ENCODE results near the gene HTR3D. TPM values are rescaled to one million over a fixed set of nuclear protein-coding genes. Genes with fewer than 3 reads are reported as not detected.

Gene HTR3D
- total RNA-seq, 1 experiment from 2014 or later: not detected

DNA sequence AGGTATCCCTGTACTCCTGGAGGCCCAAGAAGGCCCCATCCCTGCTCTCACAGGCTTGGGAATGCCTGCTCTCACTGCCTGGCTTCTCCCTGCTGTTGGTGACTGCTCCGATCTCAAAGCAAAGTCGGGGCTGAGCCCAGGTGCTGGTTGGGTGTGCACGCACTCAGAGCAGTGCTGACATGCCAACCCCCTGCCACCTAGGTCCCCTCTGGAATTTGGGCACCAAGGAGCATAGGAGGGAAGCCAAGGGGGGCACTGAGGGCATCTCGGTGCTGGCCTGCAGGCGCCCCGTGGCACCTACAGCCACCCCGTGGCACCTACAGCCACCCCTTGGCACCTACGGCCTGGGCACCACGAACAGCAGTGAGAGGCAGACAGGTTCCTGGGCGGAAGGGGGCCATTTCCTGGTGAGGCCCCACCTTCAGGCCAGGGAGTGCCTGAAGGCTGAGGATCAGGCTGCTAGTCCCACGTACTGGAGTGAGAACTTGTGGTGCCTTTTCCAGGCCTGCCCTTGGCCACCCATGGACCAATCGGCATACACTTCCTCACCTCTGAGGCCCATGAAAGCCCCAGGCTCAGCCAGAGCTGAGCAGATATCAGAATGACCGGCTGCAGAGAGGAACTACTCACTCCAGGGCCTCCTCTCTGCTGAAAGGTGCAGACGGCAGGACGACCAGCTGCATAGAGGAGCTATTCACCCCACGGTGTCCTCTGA lies 49.7 kb downstream of the HTR3D start:
- Mint-ChIP-seq H3K4me3 (no peak overlapping the region), H3K4me1 (peaks cover 5% of the 10 kb centered on the region), H3K27me3 (ENCODE audit: low read depth) (no peaks in the 10 kb centered on the region), H3K27ac (no peak overlapping the region), H3K36me3 (peaks cover 3% of the 10 kb centered on the region; the same call in 1 of the 2 replicates), H3K9me3 (peaks cover 12% of the 10 kb centered on the region)
- POLR2A ChIA-PET: interaction anchor here (0.6 kb wide), 1 partner anchor 203 kb away, joined by 3 read pairs; no protein-coding TSS in a partner anchor
- no peak for DNase-seq (ENCODE audit: low spot score)
- TF ChIP-seq GRHL2 (CRISPR knock-in tag; IDR thresholded peaks at IDR 0.05; ENCODE audit: insufficient replicate concordance, severe bottlenecking) (no peak), SMAD4 (CRISPR knock-in tag; IDR thresholded peaks at IDR 0.05) (no peak), TP53 (CRISPR knock-in tag; IDR thresholded peaks at IDR 0.05) (no peak), ATF1 (CRISPR knock-in tag; IDR thresholded peaks at IDR 0.05) (no peak), NFATC4 (CRISPR knock-in tag; IDR thresholded peaks at IDR 0.05) (no peak), CBFB (CRISPR knock-in tag; IDR thresholded peaks at IDR 0.05; ENCODE audit: low read depth) (no peak), ZNF219 (CRISPR knock-in tag; IDR thresholded peaks at IDR 0.05; ENCODE audit: borderline replicate concordance) (no peak), NR3C1 (CRISPR knock-in tag; conservative IDR thresholded peaks at IDR 0.05; ENCODE audit: low read depth) (no peak), EMX1 (CRISPR knock-in tag; IDR thresholded peaks at IDR 0.05) (no peak)
- TF ChIP-seq, protein P1, sequence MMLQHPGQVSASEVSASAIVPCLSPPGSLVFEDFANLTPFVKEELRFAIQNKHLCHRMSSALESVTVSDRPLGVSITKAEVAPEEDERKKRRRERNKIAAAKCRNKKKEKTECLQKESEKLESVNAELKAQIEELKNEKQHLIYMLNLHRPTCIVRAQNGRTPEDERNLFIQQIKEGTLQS (CRISPR knock-in tag; conservative IDR thresholded peaks at IDR 0.05): no peak
- TF ChIP-seq, protein P2, sequence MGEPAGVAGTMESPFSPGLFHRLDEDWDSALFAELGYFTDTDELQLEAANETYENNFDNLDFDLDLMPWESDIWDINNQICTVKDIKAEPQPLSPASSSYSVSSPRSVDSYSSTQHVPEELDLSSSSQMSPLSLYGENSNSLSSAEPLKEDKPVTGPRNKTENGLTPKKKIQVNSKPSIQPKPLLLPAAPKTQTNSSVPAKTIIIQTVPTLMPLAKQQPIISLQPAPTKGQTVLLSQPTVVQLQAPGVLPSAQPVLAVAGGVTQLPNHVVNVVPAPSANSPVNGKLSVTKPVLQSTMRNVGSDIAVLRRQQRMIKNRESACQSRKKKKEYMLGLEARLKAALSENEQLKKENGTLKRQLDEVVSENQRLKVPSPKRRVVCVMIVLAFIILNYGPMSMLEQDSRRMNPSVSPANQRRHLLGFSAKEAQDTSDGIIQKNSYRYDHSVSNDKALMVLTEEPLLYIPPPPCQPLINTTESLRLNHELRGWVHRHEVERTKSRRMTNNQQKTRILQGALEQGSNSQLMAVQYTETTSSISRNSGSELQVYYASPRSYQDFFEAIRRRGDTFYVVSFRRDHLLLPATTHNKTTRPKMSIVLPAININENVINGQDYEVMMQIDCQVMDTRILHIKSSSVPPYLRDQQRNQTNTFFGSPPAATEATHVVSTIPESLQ (CRISPR knock-in tag; IDR thresholded peaks at IDR 0.05): no peak
- CTCF ChIA-PET: interaction anchor here (1.1 kb wide), 1 partner anchor 177 kb away, joined by 3 read pairs; no protein-coding TSS in a partner anchor
- ATAC-seq: peak; percentile 22; the same call in 1 of the 2 replicates

DNA sequence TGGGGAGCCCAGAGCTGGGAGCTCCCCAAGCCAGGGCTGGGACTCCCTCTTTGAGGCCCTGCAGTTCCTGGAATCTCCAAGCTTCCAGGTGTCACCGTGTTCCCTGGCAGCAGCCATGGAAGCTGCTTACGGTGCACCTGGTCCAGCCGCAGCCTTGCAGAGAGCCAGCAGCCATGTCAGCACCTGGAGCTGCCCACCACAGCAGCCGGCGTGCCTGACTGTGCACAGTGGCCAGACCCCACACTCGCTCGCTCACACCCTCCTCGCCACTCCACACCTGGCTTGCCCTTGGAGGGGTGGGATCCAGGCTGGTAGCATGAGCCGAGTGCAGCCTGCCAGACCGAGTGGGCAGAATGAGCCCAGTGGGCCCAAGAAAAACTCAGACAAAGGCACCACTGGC lies 50.5 kb downstream of the HTR3D start:
- Mint-ChIP-seq H3K4me3 (no peak overlapping the region), H3K9me3 (peaks cover 9% of the 10 kb centered on the region), H3K36me3 (peaks cover 3% of the 10 kb centered on the region; the same call in 1 of the 2 replicates), H3K27me3 (ENCODE audit: low read depth) (no peaks in the 10 kb centered on the region), H3K4me1 (peaks cover 5% of the 10 kb centered on the region), H3K27ac (no peak overlapping the region)
- POLR2A ChIA-PET: interaction anchor here (0.6 kb wide), 1 partner anchor 202 kb away, joined by 3 read pairs; no protein-coding TSS in a partner anchor
- CTCF ChIA-PET: interaction anchor here (1.1 kb wide), 1 partner anchor 178 kb away, joined by 3 read pairs; no protein-coding TSS in a partner anchor
- TF ChIP-seq TEAD4 (CRISPR knock-in tag; IDR thresholded peaks at IDR 0.05): no peak
- TF ChIP-seq, protein P3, sequence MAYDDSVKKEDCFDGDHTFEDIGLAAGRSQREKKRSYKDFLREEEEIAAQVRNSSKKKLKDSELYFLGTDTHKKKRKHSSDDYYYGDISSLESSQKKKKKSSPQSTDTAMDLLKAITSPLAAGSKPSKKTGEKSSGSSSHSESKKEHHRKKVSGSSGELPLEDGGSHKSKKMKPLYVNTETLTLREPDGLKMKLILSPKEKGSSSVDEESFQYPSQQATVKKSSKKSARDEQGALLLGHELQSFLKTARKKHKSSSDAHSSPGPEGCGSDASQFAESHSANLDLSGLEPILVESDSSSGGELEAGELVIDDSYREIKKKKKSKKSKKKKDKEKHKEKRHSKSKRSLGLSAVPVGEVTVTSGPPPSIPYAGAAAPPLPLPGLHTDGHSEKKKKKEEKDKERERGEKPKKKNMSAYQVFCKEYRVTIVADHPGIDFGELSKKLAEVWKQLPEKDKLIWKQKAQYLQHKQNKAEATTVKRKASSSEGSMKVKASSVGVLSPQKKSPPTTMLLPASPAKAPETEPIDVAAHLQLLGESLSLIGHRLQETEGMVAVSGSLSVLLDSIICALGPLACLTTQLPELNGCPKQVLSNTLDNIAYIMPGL (CRISPR knock-in tag; IDR thresholded peaks at IDR 0.05): no peak
- TF ChIP-seq GTF2I (CRISPR knock-in tag; conservative IDR thresholded peaks at IDR 0.05): no peak
- TF ChIP-seq JAZF1 (CRISPR knock-in tag; IDR thresholded peaks at IDR 0.05): no peak
- TF ChIP-seq NR1H2 (CRISPR knock-in tag; IDR thresholded peaks at IDR 0.05): no peak
- TF ChIP-seq, protein P4, sequence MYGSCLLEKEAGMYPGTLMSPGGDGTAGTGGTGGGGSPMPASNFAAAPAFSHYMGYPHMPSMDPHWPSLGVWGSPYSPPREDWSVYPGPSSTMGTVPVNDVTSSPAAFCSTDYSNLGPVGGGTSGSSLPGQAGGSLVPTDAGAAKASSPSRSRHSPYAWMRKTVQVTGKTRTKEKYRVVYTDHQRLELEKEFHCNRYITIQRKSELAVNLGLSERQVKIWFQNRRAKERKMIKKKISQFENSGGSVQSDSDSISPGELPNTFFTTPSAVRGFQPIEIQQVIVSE (CRISPR knock-in tag; IDR thresholded peaks at IDR 0.05; ENCODE audit: borderline replicate concordance): no peak
- TF ChIP-seq GRHL2 (CRISPR knock-in tag; IDR thresholded peaks at IDR 0.05; ENCODE audit: insufficient replicate concordance, severe bottlenecking): no peak
- no peak for TF ChIP-seq IRF2 (CRISPR knock-in tag; IDR thresholded peaks at IDR 0.05; ENCODE audit: borderline replicate concordance, low read depth)
- no peak for TF ChIP-seq ETV6 (CRISPR knock-in tag; IDR thresholded peaks at IDR 0.05)
- no peak for TF ChIP-seq TP53 (CRISPR knock-in tag; IDR thresholded peaks at IDR 0.05)
- TF ChIP-seq, protein P5, sequence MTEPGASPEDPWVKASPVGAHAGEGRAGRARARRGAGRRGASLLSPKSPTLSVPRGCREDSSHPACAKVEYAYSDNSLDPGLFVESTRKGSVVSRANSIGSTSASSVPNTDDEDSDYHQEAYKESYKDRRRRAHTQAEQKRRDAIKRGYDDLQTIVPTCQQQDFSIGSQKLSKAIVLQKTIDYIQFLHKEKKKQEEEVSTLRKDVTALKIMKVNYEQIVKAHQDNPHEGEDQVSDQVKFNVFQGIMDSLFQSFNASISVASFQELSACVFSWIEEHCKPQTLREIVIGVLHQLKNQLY (CRISPR knock-in tag; IDR thresholded peaks at IDR 0.05): no peak
- no peak for TF ChIP-seq ZNF396 (CRISPR knock-in tag; IDR thresholded peaks at IDR 0.05; ENCODE audit: borderline replicate concordance)
- TF ChIP-seq TCF7 (CRISPR knock-in tag; IDR thresholded peaks at IDR 0.05; ENCODE audit: low read depth): no peak
- TF ChIP-seq ZNF121 (CRISPR knock-in tag; IDR thresholded peaks at IDR 0.05): no peak
- TF ChIP-seq, protein P6, sequence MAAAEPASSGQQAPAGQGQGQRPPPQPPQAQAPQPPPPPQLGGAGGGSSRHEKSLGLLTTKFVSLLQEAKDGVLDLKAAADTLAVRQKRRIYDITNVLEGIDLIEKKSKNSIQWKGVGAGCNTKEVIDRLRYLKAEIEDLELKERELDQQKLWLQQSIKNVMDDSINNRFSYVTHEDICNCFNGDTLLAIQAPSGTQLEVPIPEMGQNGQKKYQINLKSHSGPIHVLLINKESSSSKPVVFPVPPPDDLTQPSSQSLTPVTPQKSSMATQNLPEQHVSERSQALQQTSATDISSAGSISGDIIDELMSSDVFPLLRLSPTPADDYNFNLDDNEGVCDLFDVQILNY (CRISPR knock-in tag; IDR thresholded peaks at IDR 0.05): no peak
- TF ChIP-seq CREM (CRISPR knock-in tag; IDR thresholded peaks at IDR 0.05): no peak
- ATAC-seq (no peak), DNase-seq (ENCODE audit: low spot score) (no peak)

Data from WTC11 (cell line).